HepG2 (cell line): ENCODE measurements around the gene TCF7L2. TPM values are rescaled to one million over a fixed set of nuclear protein-coding genes. Genes with fewer than 3 reads are reported as not detected.

Experiments used
- ATAC-seq: fragments of 200-7000 bp; cut with Tn5 transposase; 3 replicates; pipeline ENCODE4 v1.9.1; 2020; ENCODE audit warnings: mild to moderate bottlenecking, moderate library complexity
- BruUV-seq: library from RNA; stranded (reverse); fragments of 400-500 nt; replicated peaks from 2 replicates; lab custom pipeline; 2021; lab: Mats Ljungman, UMichigan
- CTCF ChIA-PET: fragments of 300-600 bp; formaldehyde crosslinking; extraction: SDS; loops from one replicate; lab custom pipeline; 2021; ENCODE audit warnings: low total read pairs, inconsistent platforms, low intra/inter-chr PET ratio; lab: Yijun Ruan, JAX
- POLR2A ChIA-PET: fragments of 350-600 bp; sonication (Branson Sonifier 250); formaldehyde crosslinking; loops from one replicate; lab custom pipeline; 2020; ENCODE audit warnings: antibody characterized with exemption, inconsistent platforms; lab: Yijun Ruan, JAX
- DNase-seq: peaks from one replicate; pipeline ENCODE4 v3.0.0-alpha.2; 2015; ENCODE audit warnings: low spot score
- FAIRE-seq: peaks from 3 replicates; lab custom pipeline; 2011; peaks lifted over from hg19 to GRCh38; lab: Jason Lieb, UNC
- H2AFZ ChIP-seq: one replicate; pipeline ENCODE4 v1.6.1; 2011; ENCODE audit warnings: low read length, inconsistent platforms
- H3K27ac ChIP-seq: fragments of 300-600 bp; 3 replicates; pipeline ENCODE4 v1.8.0; 2011; ENCODE audit warnings: mixed run types, mild to moderate bottlenecking, mixed read lengths, low read length, inconsistent platforms; ENCODE audit not compliant: insufficient read depth; ENCODE audit errors: extremely low read length
- H3K27me3 ChIP-seq, 2 experiments: fragments of 200-600 bp in 1 of 2; 2 replicates in 1 of 2; 3 replicates in 1 of 2; pipeline versions ENCODE4 v1.6.0 to v1.8.0; 2011; ENCODE audit warnings: low read length in 2 of 2, mild to moderate bottlenecking in 2 of 2, moderate library complexity in 2 of 2, inconsistent platforms in 1 of 2; ENCODE audit not compliant: insufficient read depth in 2 of 2, control insufficient read depth in 1 of 2
- H3K36me3 ChIP-seq, 2 experiments: fragments of 200-600 bp in 1 of 2; replicated peaks in 1 of 2; 2 replicates in 1 of 2; 3 replicates in 1 of 2; pipeline versions ENCODE4 v1.5.1 to v1.8.0; 2011; ENCODE audit warnings: low read length in 2 of 2, inconsistent platforms in 1 of 2; ENCODE audit not compliant: insufficient read depth in 2 of 2, control insufficient read depth in 1 of 2
- H3K4me1 ChIP-seq: 2 replicates; pipeline ENCODE4 v1.5.1; 2012; ENCODE audit warnings: low read length, inconsistent platforms; ENCODE audit not compliant: insufficient read depth
- H3K4me2 ChIP-seq: 2 replicates; pipeline ENCODE4 v1.6.0; 2011; ENCODE audit warnings: low read depth, low read length, inconsistent platforms
- H3K4me3 ChIP-seq, 3 experiments: fragments of 200-600 bp in 1 of 3; sonication (generic), shearing (Covaris generic) in 1 of 3; replicated peaks in 1 of 3; 2 replicates each; pipeline ENCODE4 v1.5.1; 2011 to 2016; ENCODE audit warnings: low read length in 3 of 3, inconsistent platforms in 2 of 3, low read depth in 2 of 3, mild to moderate bottlenecking in 2 of 3, control low read depth in 1 of 3, mixed read lengths in 1 of 3; ENCODE audit not compliant: insufficient read depth in 1 of 3
- H3K79me2 ChIP-seq: one replicate; pipeline ENCODE4 v1.6.1; 2011; ENCODE audit warnings: low read length, inconsistent platforms; ENCODE audit not compliant: insufficient read depth
- H3K9ac ChIP-seq: 2 replicates; pipeline ENCODE4 v1.6.0; 2011; ENCODE audit warnings: mild to moderate bottlenecking, low read depth, low read length, inconsistent platforms; ENCODE audit not compliant: insufficient read depth
- H3K9me3 ChIP-seq: 2 replicates; pipeline ENCODE4 v1.5.1; 2012; ENCODE audit warnings: mild to moderate bottlenecking, low read length
- H4K20me1 ChIP-seq: 2 replicates; pipeline ENCODE4 v1.6.0; 2011; ENCODE audit warnings: inconsistent platforms, mild to moderate bottlenecking, low read length, moderate library complexity; ENCODE audit not compliant: insufficient read depth
- CEBPG ChIP-seq: IDR thresholded peaks from 2 replicates; pipeline ENCODE4 v1.6.1; 2016
- FOXK1 ChIP-seq: sonication (generic); formaldehyde crosslinking; IDR thresholded peaks from 2 replicates; pipeline ENCODE4 v1.4.0; 2020; ENCODE audit warnings: low read depth, missing genetic modification reagents, borderline replicate concordance
- MIXL1 ChIP-seq: IDR thresholded peaks from 2 replicates; pipeline ENCODE4 v1.6.1; 2016
- PRDM4 ChIP-seq: sonication (generic); formaldehyde crosslinking; IDR thresholded peaks from 2 replicates; pipeline ENCODE4 v1.9.0; 2021; ENCODE audit warnings: missing genetic modification reagents, borderline replicate concordance
- SAFB2 ChIP-seq: sonication (generic); formaldehyde crosslinking; IDR thresholded peaks from 2 replicates; pipeline ENCODE4 v1.5.1; 2020; ENCODE audit warnings: missing genetic modification reagents, low read depth, mild to moderate bottlenecking, borderline replicate concordance
- SNAI1 ChIP-seq: sonication (generic); formaldehyde crosslinking; IDR thresholded peaks from 2 replicates; pipeline ENCODE4 v1.5.0; 2020; ENCODE audit warnings: mild to moderate bottlenecking, missing genetic modification reagents, borderline replicate concordance
- SNAPC4 ChIP-seq: sonication (generic); formaldehyde crosslinking; IDR thresholded peaks from 2 replicates; pipeline ENCODE4 v1.4.0; 2020; ENCODE audit warnings: mild to moderate bottlenecking, missing genetic modification reagents
- SPEN ChIP-seq: sonication (generic); formaldehyde crosslinking; IDR thresholded peaks from 2 replicates; pipeline ENCODE4 v1.5.1; 2020; ENCODE audit warnings: low read depth, mild to moderate bottlenecking, missing genetic modification reagents
- TIGD3 ChIP-seq: sonication (generic); formaldehyde crosslinking; IDR thresholded peaks from 2 replicates; pipeline ENCODE4 v1.5.1; 2020; ENCODE audit warnings: mild to moderate bottlenecking, missing genetic modification reagents, borderline replicate concordance
- TMF1 ChIP-seq: sonication (generic); formaldehyde crosslinking; IDR thresholded peaks from 2 replicates; pipeline ENCODE4 v1.8.1; 2022; ENCODE audit warnings: low read depth, missing genetic modification reagents
- TRIM22 ChIP-seq: fragments of 450-650 bp; IDR thresholded peaks from 2 replicates; pipeline ENCODE4 v1.6.1; 2017
- ZNF576 ChIP-seq: sonication (generic); formaldehyde crosslinking; IDR thresholded peaks from 2 replicates; pipeline ENCODE4 v1.4.0; 2020; ENCODE audit warnings: mild to moderate bottlenecking, missing genetic modification reagents
- ZNF746 ChIP-seq: sonication (generic); formaldehyde crosslinking; IDR thresholded peaks from 2 replicates; pipeline ENCODE4 v1.8.0; 2022; ENCODE audit warnings: mild to moderate bottlenecking, missing genetic modification reagents
- WGBS: methylation state at CpG from one replicate; pipeline ENCODE4 v1.1.6; 2017; ENCODE audit warnings: low lambda C conversion rate; 5-methylcytosine and 5-hydroxymethylcytosine counted together
- in situ Hi-C: cut with HindIII; loops from 2 replicates; pipeline ENCODE4 v1.10.0; 2017; ENCODE audit warnings: low pct_unique_long_range_greater_than_20kb; ENCODE audit not compliant: extremely low pct_ligation_motif_present
- intact Hi-C: fragments of 100-400 bp; cut with micrococcal nuclease; formaldehyde crosslinking; loops from one replicate; pipeline ENCODE4 v1.10.0; 2022; ENCODE audit not compliant: unreplicated experiment
- polyA plus RNA-seq, 8 experiments: library from polyadenylated mRNA; depleted of rRNA in 3 of 8; stranded (reverse) in 7 of 8; unstranded in 1 of 8; fragments of >200 nt; fragmentation: Illumina TruSeq in 4 of 8; extraction: Trizol in 4 of 8; gene quantifications; 2 replicates each; pipeline versions ENCODE4 v1.2.1 to v1.2.3, GENCODE V29; 2011 to 2016; ENCODE audit warnings: low read depth in 4 of 8, missing spikeins in 1 of 8, mixed read lengths in 1 of 8; ENCODE audit not compliant: insufficient read depth in 1 of 8
- total RNA-seq, 5 experiments: library from RNA; depleted of rRNA; stranded (reverse); fragments of >200 nt; fragmentation: Illumina TruSeq; extraction: Trizol; gene quantifications; 2 replicates each; pipeline ENCODE4 v1.2.3, GENCODE V29; 2016; ENCODE audit warnings: low read depth in 1 of 5

TCF7L2 gene
- total and polyA plus RNA-seq, 2 of the 13 experiments (the other 11 are each of a cell fraction or from before 2014, with no cell fraction given), result 3.9 to 13.7 TPM

GRCh38 chr10:112912410-112912928 lies 37.6 kb upstream of the TCF7L2 start (continued):
- TF ChIP-seq CEBPG (CRISPR knock-in tag), result no peak

GRCh38 chr10:112913255-112913654 lies 36.8 kb upstream of the TCF7L2 start:
- WGBS, result 92% methylated on average over 1 of the region's 1 CpG
- H3K4me1 ChIP-seq, result peaks cover 48% of the 10 kb centered on the region
- no peaks in the 10 kb centered on the region for H3K27me3 ChIP-seq
- ATAC-seq, result no peak
- ChIA-PET CTCF (no interaction called here), POLR2A (interaction anchor here (1.0 kb wide), 1 partner anchor 15 kb away, joined by 3 read pairs; no protein-coding TSS in a partner anchor)
- H3K4me2 ChIP-seq, result no peak overlapping the region
- H4K20me1 ChIP-seq, result no peaks in the 10 kb centered on the region
- DNase-seq, result no peak
- H3K9me3 ChIP-seq, result no peaks in the 10 kb centered on the region
- H3K4me3 ChIP-seq, result no peak overlapping the region
- H3K9ac ChIP-seq, result no peak overlapping the region
- BruUV-seq, result no TSS peak
- H3K36me3 ChIP-seq, result no peaks in the 10 kb centered on the region
- no peak overlapping the region for H3K27ac ChIP-seq
- H2AFZ ChIP-seq, result no peak overlapping the region
- H3K79me2 ChIP-seq, result no peaks in the 10 kb centered on the region
- FAIRE-seq, result no peak
- intact Hi-C loops (no loop called here), in situ Hi-C loops (no loop called here)
- no peak for TF ChIP-seq FOXK1 (CRISPR knock-in tag)
- no peak for TF ChIP-seq SPEN
- no peak for TF ChIP-seq ZNF576 (CRISPR knock-in tag)
- TF ChIP-seq SNAPC4 (CRISPR knock-in tag), result no peak
- no peak for TF ChIP-seq PRDM4 (CRISPR knock-in tag)
- TF ChIP-seq MIXL1 (CRISPR knock-in tag), result no peak
- TF ChIP-seq ZNF746 (CRISPR knock-in tag), result no peak
- no peak for TF ChIP-seq TMF1 (CRISPR knock-in tag)
- TF ChIP-seq TRIM22, result no peak
- TF ChIP-seq TIGD3 (CRISPR knock-in tag), result no peak
- TF ChIP-seq SNAI1 (CRISPR knock-in tag), result no peak
- no peak for TF ChIP-seq SAFB2
